OCI-LY3 (cell line): ENCODE measurements around the gene CPLX3.

Source experiments
- H2AFZ ChIP-seq: fragments of 200-600, 300-600 bp; shearing (Covaris generic); 2 replicates; pipeline ENCODE4 v1.6.0; 2014; ENCODE audit warnings: antibody characterized with exemption, low read depth, low read length
- H3K27ac ChIP-seq: fragments of 200-600, 300-600 bp; sonication (generic); 2 replicates; pipeline ENCODE4 v1.5.1; 2014; ENCODE audit warnings: mild to moderate bottlenecking, low read length, moderate library complexity, mixed read lengths
- H3K27me3 ChIP-seq: fragments of 200-600, 300-600 bp; sonication (generic); 2 replicates; pipeline ENCODE4 v1.6.1; 2014; ENCODE audit warnings: low read depth, low read length, mixed read lengths
- H3K36me3 ChIP-seq: fragments of 200-600, 300-600 bp; sonication (generic); replicated peaks from 2 replicates; pipeline ENCODE3; 2014; ENCODE audit warnings: low read depth, low read length, mixed read lengths
- H3K4me1 ChIP-seq: fragments of 300-600, 200-600 bp; sonication (generic); 2 replicates; pipeline ENCODE4 v1.6.1; 2014; ENCODE audit warnings: low read length, mixed read lengths
- H3K4me2 ChIP-seq: fragments of 200-600, 300-600 bp; sonication (generic); 2 replicates; pipeline ENCODE4 v1.6.1; 2014; ENCODE audit warnings: low read length, mixed read lengths
- H3K4me3 ChIP-seq: fragments of 300-600, 200-600 bp; sonication (generic); 2 replicates; pipeline ENCODE4 v1.5.1; 2014; ENCODE audit warnings: antibody characterized with exemption, mild to moderate bottlenecking, low read length, moderate library complexity
- H3K79me2 ChIP-seq: fragments of 300-600, 200-600 bp; shearing (Covaris generic); 2 replicates; pipeline ENCODE4 v1.6.1; 2014; ENCODE audit warnings: mild to moderate bottlenecking, low read length, mixed read lengths
- H3K9ac ChIP-seq: fragments of 300-600, 200-600 bp; shearing (Covaris generic); 2 replicates; pipeline ENCODE4 v1.6.0; 2014; ENCODE audit warnings: mild to moderate bottlenecking, low read length, moderate library complexity
- H3K9me3 ChIP-seq: fragments of 200-600, 300-600 bp; shearing (Covaris generic); 2 replicates; pipeline ENCODE4 v1.6.1; 2014; ENCODE audit warnings: low read length, mixed read lengths; ENCODE audit not compliant: insufficient read depth
- H4K20me1 ChIP-seq: fragments of 200-600, 300-600 bp; sonication (generic); 2 replicates; pipeline ENCODE4 v1.6.1; 2016; ENCODE audit warnings: low read length, mixed read lengths; ENCODE audit not compliant: insufficient read depth
- CTCF ChIP-seq: fragments of 200-600, 300-600 bp; sonication (generic); IDR thresholded peaks from 2 replicates; pipeline ENCODE4 v1.5.1; 2014; ENCODE audit warnings: antibody characterized with exemption, low read length, low read depth
- EZH2phosphoT487 ChIP-seq: fragments of 200-600 bp; shearing (Covaris generic); IDR thresholded peaks from 2 replicates; pipeline ENCODE4 v1.6.1; 2018; ENCODE audit warnings: antibody characterized with exemption, mixed run types, low read depth

The CPLX3 gene

DNA sequence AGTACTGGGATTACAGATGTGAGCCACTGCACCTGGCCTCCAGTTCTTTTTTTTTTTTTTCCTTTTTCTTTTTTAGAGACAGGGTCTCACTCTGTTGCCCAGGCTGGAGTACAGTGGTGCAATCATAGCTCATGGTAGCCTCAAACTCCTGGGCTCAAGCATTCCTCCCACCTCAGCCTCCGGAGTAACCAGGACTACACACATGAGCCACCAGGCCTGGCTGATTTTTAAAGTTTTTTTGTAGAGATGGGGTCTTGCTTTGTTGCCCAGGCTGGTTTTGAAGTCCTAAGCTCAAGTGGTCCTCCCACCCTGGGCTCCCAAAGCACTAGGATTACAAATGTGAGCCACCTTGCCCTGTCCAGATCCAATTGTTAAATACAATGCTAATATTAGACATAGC lies 30.1 kb downstream of the CPLX3 start:
- Histone ChIP-seq H4K20me1 (no peaks in the 10 kb centered on the region), H3K4me1 (peaks cover 74% of the 10 kb centered on the region), H3K9ac (peak overlapping the region; percentile 73), H3K4me2 (peak overlapping the region; percentile 71), H3K9me3 (no peaks in the 10 kb centered on the region), H3K27ac (peak overlapping the region; percentile 95), H3K79me2 (peaks cover 85% of the 10 kb centered on the region), H3K4me3 (peak overlapping the region; percentile 34; the same call in 1 of the 2 replicates), H3K27me3 (no peaks in the 10 kb centered on the region), H2AFZ (no peak overlapping the region), H3K36me3 (peaks cover 33% of the 10 kb centered on the region)
- TF ChIP-seq EZH2phosphoT487 (no peak), CTCF (no peak)

DNA sequence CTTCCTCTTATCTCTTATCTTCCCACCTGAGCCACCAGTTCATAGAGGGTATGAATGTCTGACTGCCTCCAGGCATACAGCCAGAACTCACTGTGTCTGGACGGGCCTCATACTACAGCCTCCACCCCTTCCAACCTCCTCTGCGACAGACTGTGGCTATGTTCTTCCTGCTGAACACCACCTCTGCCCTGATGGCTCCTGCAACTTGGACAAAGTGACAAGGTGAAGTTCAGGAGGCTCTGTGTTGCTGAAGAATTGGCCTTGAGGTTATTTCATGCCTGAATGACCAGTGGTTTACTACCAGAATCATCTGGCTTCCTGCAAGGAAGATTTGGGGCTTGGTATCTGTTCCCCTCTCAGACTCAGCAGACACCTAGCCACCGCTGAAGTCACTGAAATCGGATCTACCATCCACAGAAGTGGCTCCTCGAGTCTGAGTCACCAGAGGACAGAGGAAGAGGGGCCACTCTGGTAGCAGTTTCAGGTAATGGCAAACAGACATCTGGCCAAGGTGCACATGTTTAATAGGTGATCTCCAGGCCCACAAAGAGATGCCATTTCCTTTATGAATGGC lies 30.7 kb downstream of the CPLX3 start:
- Histone ChIP-seq H2AFZ (no peak overlapping the region), H3K79me2 (peaks cover 91% of the 10 kb centered on the region), H3K36me3 (peaks cover 26% of the 10 kb centered on the region), H3K9ac (peak overlapping the region; percentile 73), H3K9me3 (no peaks in the 10 kb centered on the region), H3K4me3 (peak overlapping the region; percentile 34), H3K4me1 (peaks cover 74% of the 10 kb centered on the region), H4K20me1 (no peaks in the 10 kb centered on the region), H3K4me2 (peak overlapping the region; percentile 71), H3K27ac (peak overlapping the region; percentile 95), H3K27me3 (no peaks in the 10 kb centered on the region)
- TF ChIP-seq EZH2phosphoT487: no peak
- no peak for TF ChIP-seq CTCF

DNA sequence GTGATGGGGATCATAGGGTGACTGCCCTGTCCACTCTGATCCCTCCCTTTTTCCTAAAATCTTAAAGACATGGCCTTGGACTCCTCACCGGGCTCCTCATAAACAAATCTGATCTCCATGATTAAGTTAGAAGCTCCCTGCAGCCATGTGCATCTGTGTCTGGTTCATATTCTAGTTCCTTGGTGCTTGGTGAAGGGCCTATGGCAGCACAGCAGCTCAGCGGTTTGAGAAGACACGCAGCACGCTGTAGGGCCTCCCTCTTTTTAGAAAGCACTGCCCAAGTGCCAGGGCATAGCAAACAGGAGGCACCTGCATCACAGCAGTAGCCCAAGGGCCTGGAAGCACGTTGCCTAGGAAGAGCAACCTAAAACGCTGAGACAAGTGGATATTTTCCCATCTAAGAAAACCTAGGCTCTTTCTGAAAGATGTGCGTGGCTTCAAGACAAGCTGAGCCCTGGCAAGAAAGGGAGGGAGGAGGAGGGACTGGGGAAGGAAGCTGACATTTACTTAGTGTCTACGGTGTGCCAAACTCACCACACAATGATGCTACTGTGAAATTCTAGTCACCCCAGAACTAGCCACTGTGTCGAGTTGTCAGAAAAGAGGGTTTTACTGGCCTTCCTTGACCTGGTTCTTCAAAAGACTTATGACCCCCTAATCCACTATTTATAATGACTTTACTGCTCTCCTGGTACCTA lies 31.4 kb downstream of the CPLX3 start:
- no peak overlapping the region for H2AFZ ChIP-seq
- peak overlapping the region; percentile 71 for H3K4me2 ChIP-seq
- H3K79me2 ChIP-seq: peaks cover 92% of the 10 kb centered on the region
- peak overlapping the region; percentile 34 for H3K4me3 ChIP-seq
- TF ChIP-seq CTCF (no peak), EZH2phosphoT487 (no peak)
- peaks cover 74% of the 10 kb centered on the region for H3K4me1 ChIP-seq
- H3K27me3 ChIP-seq: no peaks in the 10 kb centered on the region
- H3K9me3 ChIP-seq: no peaks in the 10 kb centered on the region
- no peaks in the 10 kb centered on the region for H4K20me1 ChIP-seq
- H3K9ac ChIP-seq: peak overlapping the region; percentile 73
- H3K27ac ChIP-seq: peak overlapping the region; percentile 95
- peaks cover 20% of the 10 kb centered on the region for H3K36me3 ChIP-seq

- 0 out of 2 replicates have a peak, but pooled peaks cover under 1% of the 10 kb centered on the region for H4K20me1 ChIP-seq
- peak overlapping the region; percentile 73 for H3K9ac ChIP-seq
- peak overlapping the region; percentile 71 for H3K4me2 ChIP-seq
- peaks cover 14% of the 10 kb centered on the region for H3K36me3 ChIP-seq
- no peak for TF ChIP-seq CTCF
- TF ChIP-seq EZH2phosphoT487: no peak
- H3K9me3 ChIP-seq: no peaks in the 10 kb centered on the region
- H2AFZ ChIP-seq: no peak overlapping the region
- peak overlapping the region; percentile 34; the same call in 1 of the 2 replicates for H3K4me3 ChIP-seq
- H3K4me1 ChIP-seq: peaks cover 70% of the 10 kb centered on the region
- H3K27ac ChIP-seq: peak overlapping the region; percentile 95
- no peaks in the 10 kb centered on the region for H3K27me3 ChIP-seq
- H3K79me2 ChIP-seq: peaks cover 92% of the 10 kb centered on the region
Observed at GRCh38 chr15:74858369-74858740, 31.9 kb downstream of the CPLX3 start.
